Retinal pigment epithelial cell (primary cell): ENCODE data around the gene UBIAD1.

Source experiments
- DNase-seq: peaks from one replicate; pipeline ENCODE4 v3.0.0-alpha.2; 2010; ENCODE audit warnings: low read depth
- H3K4me3 ChIP-seq: 2 replicates; pipeline ENCODE4 v1.5.1; 2011; ENCODE audit warnings: mild to moderate bottlenecking, low read length, control low read depth, moderate library complexity
- TF ChIP-seq, protein P1 (sequence below): conservative IDR thresholded peaks from 2 replicates; pipeline ENCODE4 v1.5.1; 2011; ENCODE audit warnings: low read depth, low read length, control low read depth, inconsistent platforms

The UBIAD1 gene

DNA sequence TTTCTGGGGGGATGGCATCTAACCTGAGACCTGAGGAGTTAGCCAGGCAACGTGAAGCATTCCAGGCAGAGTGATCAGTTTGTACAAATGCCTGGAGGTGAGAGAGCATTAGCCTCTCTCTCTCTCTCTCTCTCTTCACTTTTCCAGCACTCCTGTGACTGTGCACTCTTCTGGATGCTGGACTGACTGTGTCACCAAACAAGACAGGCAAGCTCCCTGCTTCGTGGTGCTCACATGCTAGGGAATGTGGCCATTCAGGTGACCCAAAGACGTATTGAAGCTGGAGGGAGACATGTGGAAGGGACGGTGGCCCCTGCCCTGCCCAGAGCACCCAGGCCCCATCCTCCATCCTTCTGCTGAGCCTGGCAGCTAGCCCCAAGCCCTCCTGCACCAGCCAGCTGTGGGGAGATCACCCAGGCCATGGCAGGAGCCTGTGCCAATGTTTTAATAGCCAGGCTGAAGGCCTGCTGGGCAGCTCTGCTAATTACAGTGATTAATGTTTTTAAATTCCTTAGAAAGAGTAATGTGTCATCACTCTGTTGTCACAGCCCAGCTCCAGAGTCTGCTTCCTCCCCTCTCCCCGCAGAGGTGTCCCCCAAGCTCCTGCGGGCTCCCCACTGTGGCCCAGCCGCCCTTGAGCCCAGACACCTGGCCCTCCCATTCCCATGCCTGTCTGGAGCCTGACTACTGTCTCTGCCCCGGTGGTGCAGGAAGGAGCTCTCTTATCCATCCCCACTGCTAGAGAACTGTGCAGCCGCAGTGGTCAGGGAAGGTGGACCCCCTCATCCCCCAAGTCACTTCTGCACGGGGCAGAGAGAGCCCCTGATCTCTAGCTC, 48.9 kb downstream of the UBIAD1 start:
- DNase-seq, result no peak
- TF ChIP-seq, protein P1, sequence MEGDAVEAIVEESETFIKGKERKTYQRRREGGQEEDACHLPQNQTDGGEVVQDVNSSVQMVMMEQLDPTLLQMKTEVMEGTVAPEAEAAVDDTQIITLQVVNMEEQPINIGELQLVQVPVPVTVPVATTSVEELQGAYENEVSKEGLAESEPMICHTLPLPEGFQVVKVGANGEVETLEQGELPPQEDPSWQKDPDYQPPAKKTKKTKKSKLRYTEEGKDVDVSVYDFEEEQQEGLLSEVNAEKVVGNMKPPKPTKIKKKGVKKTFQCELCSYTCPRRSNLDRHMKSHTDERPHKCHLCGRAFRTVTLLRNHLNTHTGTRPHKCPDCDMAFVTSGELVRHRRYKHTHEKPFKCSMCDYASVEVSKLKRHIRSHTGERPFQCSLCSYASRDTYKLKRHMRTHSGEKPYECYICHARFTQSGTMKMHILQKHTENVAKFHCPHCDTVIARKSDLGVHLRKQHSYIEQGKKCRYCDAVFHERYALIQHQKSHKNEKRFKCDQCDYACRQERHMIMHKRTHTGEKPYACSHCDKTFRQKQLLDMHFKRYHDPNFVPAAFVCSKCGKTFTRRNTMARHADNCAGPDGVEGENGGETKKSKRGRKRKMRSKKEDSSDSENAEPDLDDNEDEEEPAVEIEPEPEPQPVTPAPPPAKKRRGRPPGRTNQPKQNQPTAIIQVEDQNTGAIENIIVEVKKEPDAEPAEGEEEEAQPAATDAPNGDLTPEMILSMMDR, result no peak

DNA sequence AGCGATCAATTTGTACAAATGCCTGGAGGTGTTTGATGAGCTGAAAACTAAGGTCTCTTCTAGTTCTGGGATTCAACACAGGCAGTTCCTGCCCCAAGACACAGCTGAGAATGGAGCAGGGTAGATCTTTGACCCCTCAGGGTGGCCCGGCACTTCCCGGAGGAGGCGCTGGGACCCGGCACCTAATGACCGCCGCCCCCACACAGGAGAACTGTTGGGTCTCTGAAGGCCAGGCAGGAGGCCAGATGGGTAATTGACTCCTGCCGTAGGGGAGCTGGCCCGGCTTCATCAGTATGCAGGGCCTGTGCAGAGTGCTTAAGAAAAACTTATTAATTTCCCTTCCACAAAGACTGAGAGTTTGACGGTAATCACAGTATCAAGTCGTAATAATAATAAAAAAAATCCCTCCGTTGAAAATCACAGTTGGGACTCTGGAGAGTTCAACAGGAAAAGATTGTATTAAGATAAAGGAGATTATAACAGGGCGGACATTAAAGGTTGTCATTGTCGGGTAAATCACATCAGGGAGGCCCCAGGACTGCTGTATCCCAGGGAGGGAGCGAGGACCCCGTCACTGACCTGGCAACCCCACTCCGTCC, 51.7 kb downstream of the UBIAD1 start:
- TF ChIP-seq, protein P1, result no peak
- no peak overlapping the region for H3K4me3 ChIP-seq
- no peak for DNase-seq

More for the DNA sequence above, 48.9 kb downstream of the UBIAD1 start:
- H3K4me3 ChIP-seq, result no peak overlapping the region

DNA sequence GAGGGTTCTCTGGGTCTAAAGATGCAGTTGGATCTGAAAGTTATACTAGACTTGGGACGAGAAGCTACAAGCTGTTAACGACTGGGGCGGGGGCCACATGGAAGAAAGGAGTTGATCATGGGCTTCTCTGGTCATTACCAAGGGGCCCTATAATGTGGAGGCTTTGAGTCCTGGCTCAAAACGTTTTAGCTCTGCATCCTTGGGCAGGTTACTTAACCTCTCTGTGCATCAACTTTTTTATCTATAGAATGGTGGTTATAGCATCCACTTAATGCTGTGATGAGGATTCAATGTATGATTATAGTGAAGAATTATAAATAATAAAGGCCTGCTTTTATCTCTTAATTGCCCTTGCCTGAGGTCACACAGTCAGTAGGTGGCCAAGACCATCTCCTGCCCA, 53.1 kb downstream of the UBIAD1 start:
- TF ChIP-seq, protein P1, result no peak
- DNase-seq, result no peak
- no peak overlapping the region for H3K4me3 ChIP-seq

DNA sequence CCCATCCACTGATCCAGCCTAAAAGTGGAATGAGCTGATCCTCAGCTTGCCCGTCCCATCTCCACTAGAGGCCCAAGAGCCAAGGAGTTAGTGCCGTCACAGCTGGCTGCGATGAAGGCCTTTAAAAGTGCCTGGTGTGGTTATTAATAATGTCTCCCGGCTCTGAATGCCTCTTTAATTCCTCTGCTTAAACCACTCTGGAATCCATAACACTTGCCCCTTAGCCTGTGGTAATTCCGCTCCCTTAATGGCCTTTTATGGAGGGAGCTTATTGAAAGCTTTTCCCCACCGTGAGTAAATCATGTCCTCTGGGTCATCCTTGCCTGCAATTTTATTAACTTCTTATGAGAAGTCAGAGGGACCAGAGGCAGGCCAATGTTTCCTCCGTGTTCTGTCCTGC, 55.4 kb downstream of the UBIAD1 start:
- TF ChIP-seq, protein P1, result no peak
- no peak for DNase-seq
- no peak overlapping the region for H3K4me3 ChIP-seq

DNA sequence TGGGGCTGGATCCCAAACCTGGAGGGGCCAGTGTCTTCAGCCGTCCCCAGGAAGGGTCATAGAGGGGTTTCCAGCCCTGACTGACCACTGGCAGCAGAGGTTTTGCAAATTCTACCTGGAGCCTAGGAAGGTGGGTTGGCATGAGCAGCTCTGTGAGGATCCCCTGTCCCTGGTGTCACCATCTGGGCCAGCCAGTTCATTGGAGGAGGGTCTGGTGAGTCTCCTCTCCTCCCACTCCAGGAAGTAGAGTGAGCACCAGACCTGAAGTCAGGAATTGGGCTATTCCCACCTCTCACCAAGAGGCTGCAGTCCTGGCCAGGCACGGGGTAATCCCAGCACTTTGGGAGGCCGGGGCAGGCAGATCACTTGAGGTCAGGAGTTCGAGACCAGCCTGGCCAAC, 57.4 kb downstream of the UBIAD1 start:
- TF ChIP-seq, protein P1, result no peak
- no peak for DNase-seq
- H3K4me3 ChIP-seq, result no peak overlapping the region

DNA sequence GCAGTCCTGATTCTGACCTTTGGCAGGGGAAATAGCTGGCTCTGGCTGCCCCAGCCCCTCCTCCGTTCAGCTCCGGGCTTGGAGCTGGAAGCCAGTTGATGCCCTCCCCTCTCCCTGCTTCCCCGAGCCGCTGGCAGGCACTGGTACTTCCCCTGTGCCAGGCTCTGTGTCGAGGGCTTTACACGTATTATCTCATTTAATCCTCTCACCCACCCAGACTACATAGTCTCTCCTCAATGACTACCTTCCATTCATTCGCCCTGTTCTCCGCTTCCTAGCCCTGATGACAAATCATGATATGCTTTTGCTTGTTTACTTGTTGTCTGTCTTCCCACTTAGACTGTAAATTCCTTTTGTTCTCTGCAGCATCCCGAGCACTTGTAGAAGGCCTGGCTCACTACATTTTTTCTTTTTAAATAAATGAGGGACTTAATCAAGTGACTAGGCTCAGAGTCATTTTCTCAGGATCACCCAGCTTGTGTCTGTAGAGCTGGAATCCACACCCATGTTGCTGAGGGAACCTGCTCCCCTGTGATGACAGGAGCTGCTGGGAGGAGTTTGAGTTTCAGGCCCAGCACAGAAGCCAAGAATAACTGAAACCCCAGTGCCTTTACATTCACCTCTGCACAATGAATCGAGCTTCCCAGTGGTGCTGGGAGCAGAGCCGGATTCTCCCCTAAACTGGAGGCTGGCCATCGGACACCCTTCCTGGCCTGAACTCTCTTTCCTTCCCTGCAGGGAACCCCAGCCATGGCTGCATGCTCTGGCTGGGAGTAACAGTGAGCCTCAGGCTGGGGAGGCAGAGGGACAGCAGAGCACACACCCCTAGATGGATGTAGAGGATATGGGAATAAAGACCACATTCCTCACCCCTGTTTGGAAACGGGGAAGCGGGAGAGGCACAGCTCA, 58.3 kb downstream of the UBIAD1 start:
- H3K4me3 ChIP-seq, result no peak overlapping the region
- DNase-seq, result no peak
- TF ChIP-seq, protein P1, result no peak
